ENCODE data around the gene TENM4. TPM values are rescaled to one million over a fixed set of nuclear protein-coding genes. Genes with fewer than 3 reads are reported as not detected.

TENM4 gene
- total RNA-seq, 1 experiment from 2014 or later = 0.39 TPM

DNA sequence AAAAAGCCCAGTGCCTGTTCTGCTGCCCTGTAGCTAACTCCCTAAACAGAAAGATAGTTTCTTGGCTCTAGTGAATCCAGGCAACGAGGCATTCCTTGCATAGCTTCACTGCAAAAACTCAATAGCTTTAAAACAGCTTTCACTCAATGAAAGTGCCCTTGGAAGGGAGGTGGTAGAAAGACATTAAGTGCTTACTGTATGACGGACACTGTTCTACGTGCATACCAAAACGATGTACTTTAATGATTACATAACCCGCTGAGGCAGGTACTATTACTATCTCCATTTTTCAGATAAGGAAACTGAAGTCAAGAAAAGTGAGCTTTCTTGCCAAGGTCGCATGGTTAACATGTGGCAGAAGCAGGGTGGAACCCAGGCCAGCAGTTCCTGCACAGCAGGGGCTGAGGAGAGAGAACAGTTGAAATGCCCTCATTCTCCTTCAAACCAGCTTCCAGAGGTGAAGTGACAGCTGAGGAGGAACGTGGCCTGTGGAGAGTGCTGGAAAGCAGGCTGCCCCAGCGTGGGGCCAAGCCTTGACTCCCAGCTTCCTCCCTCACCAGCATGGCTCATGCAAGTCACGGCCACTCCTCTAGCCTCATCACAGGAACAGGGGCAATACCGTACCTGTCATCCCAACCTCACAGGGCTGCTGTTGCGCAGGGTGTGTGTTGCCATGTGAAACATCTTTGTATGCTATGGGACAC lies 638.6 kb downstream of the TENM4 start:
- no peak overlapping the region for H3K4me3 ChIP-seq (ENCODE audit: low read depth in 2 of 2, low read length in 2 of 2)
- in situ Hi-C loops (cut with HindIII; ENCODE audit: low pct_unique_long_range_greater_than_20kb, low sequenced_read_pairs) = no loop called here
- ATAC-seq = no peak
- BruUV-seq (replicated peaks) = no TSS peak
- no peak for DNase-seq (ENCODE audit: low read depth, low spot score)
- no peaks in the 10 kb centered on the region for H3K36me3 ChIP-seq (ENCODE audit: control insufficient read depth, insufficient read depth, low read length)
- H3K27me3 ChIP-seq (ENCODE audit: control insufficient read depth, insufficient read depth, low read length) = no peaks in the 10 kb centered on the region
- intact Hi-C loops (cut with micrococcal nuclease; ENCODE audit: unreplicated experiment) = no loop called here
- H3K9me3 ChIP-seq (ENCODE audit: control insufficient read depth, insufficient read depth, low read depth, low read length) = no peaks in the 10 kb centered on the region
- ChIA-PET CTCF (no interaction called here), POLR2A (no interaction called here)
- TF ChIP-seq POLR2AphosphoS5 (IDR thresholded peaks at IDR 0.05; ENCODE audit: low read depth, low read length) = no peak
- TF ChIP-seq TCF7L2 (IDR thresholded peaks at IDR 0.05; ENCODE audit: low read depth, low read length) = no peak
- no peak for TF ChIP-seq SIN3A (IDR thresholded peaks at IDR 0.05; ENCODE audit: borderline replicate concordance, insufficient read depth, low read depth, low read length)
- no peak for TF ChIP-seq CTCF (IDR thresholded peaks at IDR 0.05)
- no peak for TF ChIP-seq REST (IDR thresholded peaks at IDR 0.05; ENCODE audit: insufficient read depth in 1 of 2, low read depth in 2 of 2, low read length in 1 of 2)
- H3K4me1 ChIP-seq (ENCODE audit: control insufficient read depth, insufficient read depth, low read length) = peaks cover 2% of the 10 kb centered on the region; the same call in 1 of the 2 replicates
- no peak overlapping the region; the same call in 1 of the 2 replicates for H3K27ac ChIP-seq (ENCODE audit: low read length)

DNA sequence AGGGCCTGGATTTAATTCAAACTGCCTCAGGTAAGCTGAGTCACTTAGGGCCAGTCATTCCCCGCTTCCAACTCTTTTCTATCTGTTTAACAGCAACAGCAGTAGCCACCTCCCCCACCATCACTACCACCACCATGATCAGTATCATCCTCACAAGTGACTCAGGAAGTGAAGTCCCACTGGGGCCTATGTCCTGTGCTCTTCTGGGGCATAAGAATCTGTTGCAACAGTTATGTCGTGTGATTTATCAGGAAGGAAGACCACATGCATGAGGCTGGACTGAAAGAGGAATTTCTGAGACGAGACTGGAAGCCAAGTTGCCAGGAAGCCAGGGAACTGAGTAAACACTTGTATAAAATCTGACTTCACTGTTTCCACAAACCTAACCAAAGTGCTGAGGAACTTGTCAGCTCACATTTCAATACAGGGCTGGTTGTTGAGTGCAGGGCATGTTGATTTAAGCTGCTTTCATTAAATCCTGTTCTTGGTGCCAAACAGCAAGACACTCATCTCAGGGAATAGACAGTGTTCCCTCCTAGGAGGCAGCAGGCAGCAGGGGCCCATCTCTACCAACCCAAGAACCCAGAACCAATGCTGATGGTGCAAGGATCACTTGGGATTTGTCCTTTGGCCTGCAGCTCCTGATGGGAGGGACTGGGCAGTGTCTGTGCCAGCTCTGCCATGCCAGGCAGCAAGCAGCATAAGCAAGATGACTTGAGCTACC lies 639.5 kb downstream of the TENM4 start:
- Histone ChIP-seq H3K4me1 (ENCODE audit: control insufficient read depth, insufficient read depth, low read length) (peaks cover 2% of the 10 kb centered on the region; the same call in 1 of the 2 replicates), H3K36me3 (ENCODE audit: control insufficient read depth, insufficient read depth, low read length) (no peaks in the 10 kb centered on the region), H3K4me3 (ENCODE audit: low read depth in 2 of 2, low read length in 2 of 2) (no peak overlapping the region), H3K27me3 (ENCODE audit: control insufficient read depth, insufficient read depth, low read length) (no peaks in the 10 kb centered on the region), H3K9me3 (ENCODE audit: control insufficient read depth, insufficient read depth, low read depth, low read length) (no peaks in the 10 kb centered on the region), H3K27ac (ENCODE audit: low read length) (peak overlapping the region; percentile 40)
- BruUV-seq (replicated peaks) = no TSS peak
- intact Hi-C loops (cut with micrococcal nuclease; ENCODE audit: unreplicated experiment) = no loop called here
- CTCF ChIA-PET = no interaction called here
- peak; percentile 64 for DNase-seq (ENCODE audit: low read depth, low spot score)
- POLR2A ChIA-PET = no interaction called here
- in situ Hi-C loops (cut with HindIII; ENCODE audit: low pct_unique_long_range_greater_than_20kb, low sequenced_read_pairs) = no loop called here
- peak; percentile 63 for ATAC-seq
- TF ChIP-seq POLR2AphosphoS5 (IDR thresholded peaks at IDR 0.05; ENCODE audit: low read depth, low read length) = no peak
- no peak for TF ChIP-seq TCF7L2 (IDR thresholded peaks at IDR 0.05; ENCODE audit: low read depth, low read length)
- TF ChIP-seq REST (IDR thresholded peaks at IDR 0.05; ENCODE audit: insufficient read depth in 1 of 2, low read depth in 2 of 2, low read length in 1 of 2) = no peak
- TF ChIP-seq SIN3A (IDR thresholded peaks at IDR 0.05; ENCODE audit: borderline replicate concordance, insufficient read depth, low read depth, low read length) = no peak
- no peak for TF ChIP-seq CTCF (IDR thresholded peaks at IDR 0.05)
